Measurements from ENCODE around the gene KIR3DL1.
"Not testable (repeated sequence)": the region's sequence is repeated elsewhere in the genome, so short reads cannot be mapped to it uniquely, and the experiment has no call there.

KIR3DL1 gene

DNA sequence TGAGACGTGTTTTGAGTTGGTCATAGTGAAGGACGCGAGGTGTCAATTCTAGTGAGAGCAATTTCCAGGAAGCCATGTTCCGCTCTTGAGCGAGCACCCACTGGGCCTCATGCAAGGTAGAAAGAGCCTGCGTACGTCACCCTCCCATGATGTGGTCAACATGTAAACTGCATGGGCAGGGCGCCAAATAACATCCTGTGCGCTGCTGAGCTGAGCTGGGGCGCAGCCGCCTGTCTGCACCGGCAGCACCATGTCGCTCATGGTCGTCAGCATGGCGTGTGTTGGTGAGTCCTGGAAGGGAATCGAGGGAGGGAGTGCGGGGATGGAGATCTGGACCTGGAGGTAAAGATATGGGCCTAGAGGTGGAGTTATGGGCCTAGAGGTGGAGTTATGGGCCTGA, at the start of gene KIR3DL1:
TSS of gene KIR3DL1 (plus strand) at position 218 of the 400 bp plus-strand sequence.
- not testable (repeated sequence) for DNase-seq

GRCh38 chr19:54769646-54770045, 46.6 kb upstream of the KIR3DL1 start, which contains the start of gene KIR2DL1:
TSS of gene KIR2DL1 (plus strand) at chr19:54769793. CDS start at chr19:54769851, 58 bp downstream.
- not testable (repeated sequence) for DNase-seq

DNA sequence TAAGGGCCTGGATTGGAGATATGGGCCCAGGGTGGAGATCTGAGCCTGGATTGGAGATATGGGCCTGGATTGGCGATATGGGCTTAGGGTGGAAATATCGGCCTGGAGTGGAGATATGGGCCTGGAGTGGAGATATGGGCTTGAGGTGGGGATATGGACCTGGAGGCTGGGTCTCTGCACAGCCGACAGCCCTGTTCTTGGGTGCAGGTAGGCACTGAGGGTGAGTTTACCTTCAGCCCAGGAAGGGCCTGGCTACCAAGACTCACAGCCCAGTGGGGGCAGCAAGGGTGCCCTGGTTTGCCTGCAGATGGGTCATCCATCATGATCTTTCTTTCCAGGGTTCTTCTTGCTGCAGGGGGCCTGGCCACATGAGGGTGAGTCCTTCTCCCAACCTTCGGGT, 45.8 kb upstream of the KIR3DL1 start:
- not testable (repeated sequence) for DNase-seq

GRCh38 chr19:54771018-54771960, 45.0 kb upstream of the KIR3DL1 start:
- DNase-seq, result not testable (repeated sequence)

- not testable (repeated sequence) for DNase-seq
Measured at GRCh38 chr19:54772666-54773065, 43.6 kb upstream of the KIR3DL1 start.

- DNase-seq, result not testable (repeated sequence)
Measured at GRCh38 chr19:54775095-54775815, 41.0 kb upstream of the KIR3DL1 start.

- DNase-seq, result not testable (repeated sequence)
Measured at GRCh38 chr19:54775830-54776229, 40.4 kb upstream of the KIR3DL1 start.

DNA sequence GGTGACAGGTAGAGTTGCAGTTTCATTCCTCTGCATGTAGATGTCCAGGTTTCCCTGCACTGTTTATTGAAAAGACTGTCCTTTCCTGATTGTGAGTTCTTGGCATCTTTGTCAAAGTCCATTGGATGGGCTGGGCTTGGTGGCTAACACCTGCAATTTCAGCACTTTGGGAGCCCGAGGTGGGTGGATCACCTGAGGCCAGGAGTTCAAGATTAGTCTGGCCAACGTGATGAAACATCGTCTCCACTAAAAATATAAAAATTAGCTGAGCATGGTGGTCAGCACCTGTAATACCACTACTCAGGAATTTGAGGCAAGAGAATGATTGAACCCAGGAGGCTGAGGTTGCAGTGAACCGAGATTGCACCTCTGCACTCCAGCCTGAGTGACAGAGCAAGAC, 38.4 kb upstream of the KIR3DL1 start:
- not testable (repeated sequence) for DNase-seq

GRCh38 chr19:54778896-54779295, 37.4 kb upstream of the KIR3DL1 start:
- not testable (repeated sequence) for DNase-seq

DNA sequence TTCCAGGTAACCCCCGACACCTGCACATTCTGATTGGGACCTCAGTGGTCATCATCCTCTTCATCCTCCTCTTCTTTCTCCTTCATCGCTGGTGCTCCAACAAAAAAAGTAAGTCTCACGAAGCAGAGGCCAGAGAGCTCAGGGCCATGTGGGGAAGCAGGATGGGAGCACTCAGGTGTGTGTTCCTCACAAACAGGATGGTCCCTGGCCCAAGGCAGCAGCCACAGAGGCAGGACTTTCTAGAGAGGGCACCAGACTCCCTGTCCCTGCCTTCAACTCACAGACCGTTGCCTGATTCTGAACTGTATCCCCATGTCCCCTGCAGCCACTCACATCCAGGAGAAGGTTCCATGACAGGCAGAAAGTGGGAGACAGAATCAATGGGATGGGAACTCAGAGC, 33.4 kb upstream of the KIR3DL1 start:
- not testable (repeated sequence) for DNase-seq

GRCh38 chr19:54786091-54786723, 30.1 kb upstream of the KIR3DL1 start:
- DNase-seq, result not testable (repeated sequence)

- DNase-seq, result not testable (repeated sequence)
Measured at GRCh38 chr19:54788154-54788553, 28.1 kb upstream of the KIR3DL1 start.

- no peak for DNase-seq
- TF ChIP-seq POLR2A (IDR thresholded peaks at IDR 0.05; ENCODE audit: low read length) (no peak), GATA1 (IDR thresholded peaks at IDR 0.05; ENCODE audit: low read depth, low read length) (no peak)
Measured at GRCh38 chr19:54790711-54791110, 25.6 kb upstream of the KIR3DL1 start.

- TF ChIP-seq GATA1 (IDR thresholded peaks at IDR 0.05; ENCODE audit: low read depth, low read length) (no peak), POLR2A (IDR thresholded peaks at IDR 0.05; ENCODE audit: low read length) (no peak)
- no peak for DNase-seq
Measured at GRCh38 chr19:54791476-54791875, 24.8 kb upstream of the KIR3DL1 start.

DNA sequence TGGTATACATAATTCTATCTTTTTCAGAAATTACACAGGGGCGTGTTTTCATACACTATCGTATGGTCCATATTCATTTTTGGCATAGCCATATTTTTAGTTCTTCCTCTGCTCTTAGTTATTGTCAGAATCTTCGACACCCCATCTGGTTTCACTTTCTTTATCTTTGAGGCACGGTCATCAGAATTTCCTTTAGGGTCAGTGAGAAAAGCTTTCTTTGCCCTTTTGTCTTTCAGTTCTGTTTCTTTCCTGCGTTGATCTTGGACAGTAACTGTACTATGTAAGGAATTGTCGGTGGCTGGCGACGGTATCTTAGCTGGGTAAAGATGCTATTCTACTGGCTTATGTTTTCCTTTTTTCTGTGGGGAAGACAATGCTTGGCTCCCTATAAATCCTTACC, 23.5 kb upstream of the KIR3DL1 start:
- TF ChIP-seq POLR2A (IDR thresholded peaks at IDR 0.05; ENCODE audit: low read length) (no peak), GATA1 (IDR thresholded peaks at IDR 0.05; ENCODE audit: low read depth, low read length) (no peak)
- DNase-seq, result no peak

GRCh38 chr19:54795758-54796157, 20.5 kb upstream of the KIR3DL1 start:
- no peak for DNase-seq
- TF ChIP-seq POLR2A (IDR thresholded peaks at IDR 0.05; ENCODE audit: low read length), result no peak
- TF ChIP-seq GATA1 (IDR thresholded peaks at IDR 0.05; ENCODE audit: low read depth, low read length), result no peak
